ENCODE results near the gene TDP2.
"Not testable (repeated sequence)": the region's sequence is repeated elsewhere in the genome, so short reads cannot be mapped to it uniquely, and the experiment has no call there.

The TDP2 gene

GRCh38 chr6:24683297-24684296, 16.9 kb upstream of the TDP2 start:
- in situ Hi-C loops (cut with MboI; ENCODE audit: low sequenced_read_pairs), result loop anchor here (25.0 kb wide), 1 partner anchor 96 kb away; no protein-coding TSS in a partner anchor

- in situ Hi-C loops (cut with MboI; ENCODE audit: low sequenced_read_pairs), result loop anchor here (25.0 kb wide), 1 partner anchor 93 kb away; no protein-coding TSS in a partner anchor
Measured at GRCh38 chr6:24680582-24680981, 13.9 kb upstream of the TDP2 start.

GRCh38 chr6:24678792-24679352, 12.2 kb upstream of the TDP2 start:
- in situ Hi-C loops (cut with MboI; ENCODE audit: low sequenced_read_pairs), result loop anchor here (25.0 kb wide), 1 partner anchor 92 kb away; no protein-coding TSS in a partner anchor

GRCh38 chr6:24673625-24674024, 6.9 kb upstream of the TDP2 start:
- in situ Hi-C loops (cut with MboI; ENCODE audit: low sequenced_read_pairs), result no loop called here

- in situ Hi-C loops (cut with MboI; ENCODE audit: low sequenced_read_pairs), result no loop called here
Measured at GRCh38 chr6:24672620-24673182, 6.0 kb upstream of the TDP2 start.

GRCh38 chr6:24671077-24671476, 4.4 kb upstream of the TDP2 start:
- in situ Hi-C loops (cut with MboI; ENCODE audit: low sequenced_read_pairs), result not testable (repeated sequence)

- in situ Hi-C loops (cut with MboI; ENCODE audit: low sequenced_read_pairs), result not testable (repeated sequence)
Measured at GRCh38 chr6:24670492-24670891, 3.8 kb upstream of the TDP2 start.

- in situ Hi-C loops (cut with MboI; ENCODE audit: low sequenced_read_pairs), result no loop called here
Measured at GRCh38 chr6:24668997-24669361, 2.3 kb upstream of the TDP2 start.

- in situ Hi-C loops (cut with MboI; ENCODE audit: low sequenced_read_pairs), result not testable (repeated sequence)
Measured at GRCh38 chr6:24668066-24668996, 1.6 kb upstream of the TDP2 start.

GRCh38 chr6:24667378-24667803, 692 bp upstream of the TDP2 start:
- in situ Hi-C loops (cut with MboI; ENCODE audit: low sequenced_read_pairs), result no loop called here

GRCh38 chr6:24666097-24666640, 530 bp downstream of the TDP2 start:
- in situ Hi-C loops (cut with MboI; ENCODE audit: low sequenced_read_pairs), result no loop called here

GRCh38 chr6:24664046-24664987, 2.4 kb downstream of the TDP2 start:
- in situ Hi-C loops (cut with MboI; ENCODE audit: low sequenced_read_pairs), result no loop called here

GRCh38 chr6:24663189-24663588, 3.5 kb downstream of the TDP2 start:
- in situ Hi-C loops (cut with MboI; ENCODE audit: low sequenced_read_pairs), result no loop called here

GRCh38 chr6:24662236-24662635, 4.5 kb downstream of the TDP2 start:
- in situ Hi-C loops (cut with MboI; ENCODE audit: low sequenced_read_pairs), result no loop called here

- in situ Hi-C loops (cut with MboI; ENCODE audit: low sequenced_read_pairs), result not testable (repeated sequence)
Measured at GRCh38 chr6:24661759-24662158, 4.9 kb downstream of the TDP2 start.

GRCh38 chr6:24660105-24660504, 6.6 kb downstream of the TDP2 start:
- in situ Hi-C loops (cut with MboI; ENCODE audit: low sequenced_read_pairs), result no loop called here

- in situ Hi-C loops (cut with MboI; ENCODE audit: low sequenced_read_pairs), result no loop called here
Measured at GRCh38 chr6:24659561-24659960, 7.1 kb downstream of the TDP2 start.

GRCh38 chr6:24658573-24659560, 7.8 kb downstream of the TDP2 start:
- in situ Hi-C loops (cut with MboI; ENCODE audit: low sequenced_read_pairs), result no loop called here

Measured in hTERT RPE-1 (cell line).